Posterior vena cava (tissue), 2 donors: ENCODE measurements around the gene TM9SF4. TPM values are rescaled to one million over a fixed set of nuclear protein-coding genes. Genes with fewer than 3 reads are reported as not detected.
A peak's percentile ranks its signal among the peaks of the same experiment; 100 is the strongest.

Experiments used
- DNase-seq: peaks from one replicate; pipeline ENCODE4 v3.0.0-alpha.2; 2020; ENCODE audit warnings: low spot score
- intact Hi-C, 2 donors: fragments of 100-400 bp; cut with DNase I; formaldehyde crosslinking; loops; one replicate each; pipeline versions ENCODE4 v1.14.1 to v1.14.2; 2022 to 2023
- long read RNA-seq, 2 donors: library from polyadenylated mRNA; unstranded; transcript quantifications; one replicate each; pipeline ENCODE4 v2.0.0, GENCODE V29; 2020 to 2021
- total RNA-seq, 2 donors: library from RNA; stranded (reverse); fragmentation: NEBNext Ultra II Directional; extraction: Animal tissue kit (Norgen Biotek cat#: 25700); gene quantifications; one replicate each; pipeline ENCODE4 v1.2.1, GENCODE V29; 2021
- donor health status: DM: yes; HTN: yes; CAD: no.
- donor health status: DM: yes; HTN: yes; CAD: no.

Gene TM9SF4, protein sequence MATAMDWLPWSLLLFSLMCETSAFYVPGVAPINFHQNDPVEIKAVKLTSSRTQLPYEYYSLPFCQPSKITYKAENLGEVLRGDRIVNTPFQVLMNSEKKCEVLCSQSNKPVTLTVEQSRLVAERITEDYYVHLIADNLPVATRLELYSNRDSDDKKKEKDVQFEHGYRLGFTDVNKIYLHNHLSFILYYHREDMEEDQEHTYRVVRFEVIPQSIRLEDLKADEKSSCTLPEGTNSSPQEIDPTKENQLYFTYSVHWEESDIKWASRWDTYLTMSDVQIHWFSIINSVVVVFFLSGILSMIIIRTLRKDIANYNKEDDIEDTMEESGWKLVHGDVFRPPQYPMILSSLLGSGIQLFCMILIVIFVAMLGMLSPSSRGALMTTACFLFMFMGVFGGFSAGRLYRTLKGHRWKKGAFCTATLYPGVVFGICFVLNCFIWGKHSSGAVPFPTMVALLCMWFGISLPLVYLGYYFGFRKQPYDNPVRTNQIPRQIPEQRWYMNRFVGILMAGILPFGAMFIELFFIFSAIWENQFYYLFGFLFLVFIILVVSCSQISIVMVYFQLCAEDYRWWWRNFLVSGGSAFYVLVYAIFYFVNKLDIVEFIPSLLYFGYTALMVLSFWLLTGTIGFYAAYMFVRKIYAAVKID
- 10 to 100 TPM; 29.4 to 30.0 TPM for total RNA-seq
- long read RNA-seq, donor 1, transcript TM9SF4-202 (18 exons, 3,978 nt), result major isoform, 5 of 13 reads
- long read RNA-seq, donor 1, partial matches to known transcripts, result 1 of 13 reads
- long read RNA-seq, donor 1, other reads (novel, unspliced or antisense), result 7 of 13 reads
- long read RNA-seq, donor 2, transcript TM9SF4-202 (18 exons, 3,978 nt), result major isoform, 15 of 33 reads
- long read RNA-seq, donor 2, partial matches to known transcripts, result 2 of 33 reads
- long read RNA-seq, donor 2, other reads (novel, unspliced or antisense), result 16 of 33 reads

DNA sequence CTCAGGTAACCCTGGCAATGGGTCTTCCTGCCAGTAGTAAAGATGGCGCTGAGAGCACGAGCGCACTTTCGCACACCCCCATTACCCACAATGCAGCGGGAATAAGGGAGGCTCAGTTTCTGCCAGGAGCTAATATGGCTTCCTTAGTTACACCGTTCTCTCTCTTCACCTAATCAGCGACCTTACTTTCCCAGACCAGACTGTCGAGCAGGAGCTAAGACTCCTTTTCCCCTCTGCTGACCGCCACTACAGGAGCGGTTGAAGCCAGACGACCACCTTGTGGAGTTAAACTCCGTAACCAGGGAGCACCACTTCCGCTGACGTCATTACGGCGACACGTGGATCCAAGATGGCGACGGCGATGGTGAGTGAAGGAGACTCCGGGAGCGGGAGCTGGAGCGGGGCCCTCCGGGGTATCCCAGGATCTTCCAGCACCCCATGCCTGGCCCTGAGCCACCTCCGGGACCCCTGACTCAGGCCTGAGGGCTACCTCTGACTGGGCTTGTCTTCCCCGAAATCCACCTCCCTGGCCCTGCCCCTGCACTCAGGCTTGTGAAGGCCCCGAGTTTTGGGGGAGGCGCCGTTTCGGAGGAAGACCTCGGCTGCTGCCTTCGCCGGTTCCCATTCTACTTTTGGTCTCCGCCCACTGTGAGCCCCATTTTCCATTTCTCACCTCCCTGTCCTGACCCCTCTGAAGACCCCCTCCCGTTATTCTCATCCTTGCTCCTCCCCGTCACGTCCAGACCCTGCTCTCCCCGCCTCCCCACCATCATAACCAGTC is at the start of gene TM9SF4:
TSS of gene TM9SF4 (plus strand) at position 323 of the 781 bp plus-strand sequence. CDS start at position 350, 27 bp downstream.
- intact Hi-C loops, result no loop called here

DNA sequence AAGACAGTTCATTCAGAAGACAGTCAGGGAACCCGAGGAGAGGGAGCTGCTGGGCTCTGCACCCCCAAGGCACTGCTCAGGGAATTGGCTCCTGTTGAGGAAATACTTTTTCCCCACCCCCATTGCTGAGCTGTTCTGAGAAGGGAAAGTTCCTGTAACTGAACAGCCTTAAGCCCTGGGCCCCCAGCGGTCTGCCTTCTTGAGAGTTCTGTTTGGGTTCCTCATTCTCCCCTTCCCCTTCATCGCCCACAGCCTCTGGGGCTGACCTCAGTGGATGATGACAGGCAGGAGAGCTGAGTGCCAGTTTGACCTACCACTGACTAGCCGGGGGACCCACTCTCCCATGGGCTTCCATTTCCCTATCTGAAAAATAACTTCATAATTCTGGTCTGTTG is 46.7 kb upstream of the TM9SF4 start:
- DNase-seq, result peak; percentile 88
- intact Hi-C loops, result no loop called here

More for the DNA sequence above, at the start of gene TM9SF4:
- peak; percentile 96 for DNase-seq

DNA sequence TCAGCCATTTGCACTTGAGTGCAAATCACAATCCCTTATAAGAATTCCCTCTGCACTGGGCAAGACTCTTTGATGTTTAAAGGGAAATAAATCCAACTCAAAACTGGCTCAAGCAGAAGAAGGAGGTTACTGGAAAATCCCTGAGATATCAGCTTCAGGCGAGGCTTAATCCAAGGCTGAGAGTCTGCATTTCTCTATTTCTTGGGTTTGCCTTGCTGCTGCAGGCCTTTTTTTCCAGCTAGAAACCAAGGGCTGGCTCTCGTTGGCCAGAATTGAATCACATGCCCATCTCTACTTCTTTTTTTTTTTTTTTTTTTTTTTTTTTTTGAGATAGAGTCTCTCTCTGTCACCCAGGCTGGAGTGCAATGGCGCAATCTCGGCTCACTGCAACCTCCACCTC is 45.8 kb upstream of the TM9SF4 start:
- intact Hi-C loops, result no loop called here
- DNase-seq, result no peak

DNA sequence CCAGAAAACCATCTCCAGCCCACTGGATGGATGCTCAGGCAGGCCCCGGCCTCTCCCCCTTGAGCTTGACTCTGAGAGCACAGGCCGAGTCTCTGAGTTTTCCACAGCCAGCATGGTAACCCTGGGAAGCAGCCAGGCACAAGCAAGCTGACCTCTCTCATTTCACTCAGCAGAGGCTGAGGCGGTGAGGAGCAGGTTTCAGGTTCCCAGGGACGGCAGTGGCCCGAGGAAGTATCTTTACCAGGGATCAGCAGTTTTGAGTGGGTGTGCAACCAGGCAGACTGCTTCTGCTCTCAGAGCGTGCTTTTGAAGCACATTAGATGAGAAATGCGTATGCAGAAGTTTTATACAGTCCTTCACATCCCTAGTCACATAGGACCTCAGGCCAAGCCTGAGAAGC is 44.8 kb upstream of the TM9SF4 start:
- intact Hi-C loops, result no loop called here
- DNase-seq, result no peak

DNA sequence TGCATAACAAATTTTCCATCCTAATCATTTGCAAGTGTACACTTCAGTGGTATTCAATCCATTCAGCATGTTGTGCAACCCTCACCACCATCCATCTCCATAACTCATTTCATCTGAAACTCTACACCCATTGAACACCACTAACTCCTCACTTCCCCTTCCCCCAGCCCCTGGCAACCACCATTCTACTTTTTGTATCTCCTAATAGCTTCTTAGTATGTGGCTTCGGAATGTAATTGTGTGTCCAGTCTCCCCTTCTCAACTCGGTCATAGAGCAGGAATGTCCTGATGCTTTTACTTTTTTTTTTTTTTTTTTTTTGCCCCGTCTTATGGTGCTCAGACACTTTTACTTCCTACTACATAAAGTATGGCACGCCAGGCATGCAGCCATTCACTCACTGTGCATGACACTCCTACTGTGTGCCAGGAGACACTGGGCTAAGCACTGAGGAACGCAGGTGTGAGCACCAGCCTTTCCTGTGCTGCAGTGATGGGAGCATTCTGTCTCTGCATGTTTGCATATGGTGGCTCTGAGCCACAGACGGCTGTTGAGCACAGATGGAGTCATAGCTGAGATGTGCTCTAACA is 42.2 kb upstream of the TM9SF4 start:
- intact Hi-C loops, result no loop called here
- no peak for DNase-seq

DNA sequence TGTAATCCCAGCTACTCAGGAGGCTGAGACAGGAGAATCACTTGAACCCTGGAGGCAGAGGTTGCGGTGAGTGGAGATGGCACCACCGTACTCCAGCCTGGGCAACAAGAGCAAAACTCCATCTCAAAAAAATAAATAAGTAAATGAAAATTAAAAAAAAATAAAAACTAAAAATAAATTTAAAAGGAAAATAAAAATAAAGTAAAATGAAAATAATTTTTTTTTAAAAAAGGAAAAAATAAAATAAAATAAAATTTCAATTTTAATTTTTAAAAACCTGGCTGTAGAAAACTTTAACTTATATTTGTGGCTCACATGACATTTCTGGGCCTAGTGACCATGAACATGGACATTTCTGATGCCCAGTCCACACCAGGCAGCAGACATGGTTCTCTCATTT is 41.3 kb upstream of the TM9SF4 start:
- no peak for DNase-seq
- intact Hi-C loops, result no loop called here

DNA sequence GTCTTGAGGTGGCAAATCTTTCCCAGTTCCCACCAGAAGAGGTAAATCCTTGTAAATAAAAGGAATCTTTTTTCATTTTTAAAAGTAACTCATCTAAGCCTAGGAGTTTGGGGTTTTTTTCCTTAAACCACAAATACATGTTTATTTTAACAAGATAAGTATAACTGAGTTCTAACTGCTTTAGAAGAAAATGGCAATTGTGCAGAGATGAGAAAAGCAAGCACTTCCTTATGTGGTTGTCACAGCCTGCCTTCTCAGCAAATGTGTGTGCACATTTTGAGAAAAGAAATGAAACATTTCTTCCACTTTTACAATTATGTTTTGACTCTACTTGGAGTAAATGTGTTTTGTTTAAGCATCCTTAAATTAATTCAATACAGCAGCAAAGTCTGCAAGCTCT is 39.8 kb upstream of the TM9SF4 start:
- DNase-seq, result no peak
- intact Hi-C loops, result no loop called here

DNA sequence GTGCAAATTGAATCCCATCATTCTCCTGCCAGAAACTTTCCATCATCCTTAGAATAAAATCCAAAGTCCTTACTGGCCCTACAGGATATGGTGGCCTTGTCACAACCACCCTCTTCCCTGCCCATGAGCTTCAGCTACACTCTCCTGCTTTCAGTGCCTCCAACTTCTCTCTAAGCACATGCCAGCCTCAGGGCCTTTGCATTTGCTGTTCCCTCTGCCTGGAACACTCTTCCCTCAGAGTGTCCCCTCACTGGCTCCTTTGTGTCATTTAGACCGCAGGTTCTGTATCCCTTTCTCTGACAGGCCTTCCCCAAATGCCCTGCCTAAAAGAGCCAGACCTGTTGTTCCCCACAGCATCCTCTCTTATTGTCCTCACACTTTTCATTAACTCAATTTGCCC is 39.2 kb upstream of the TM9SF4 start:
- intact Hi-C loops, result no loop called here

DNA sequence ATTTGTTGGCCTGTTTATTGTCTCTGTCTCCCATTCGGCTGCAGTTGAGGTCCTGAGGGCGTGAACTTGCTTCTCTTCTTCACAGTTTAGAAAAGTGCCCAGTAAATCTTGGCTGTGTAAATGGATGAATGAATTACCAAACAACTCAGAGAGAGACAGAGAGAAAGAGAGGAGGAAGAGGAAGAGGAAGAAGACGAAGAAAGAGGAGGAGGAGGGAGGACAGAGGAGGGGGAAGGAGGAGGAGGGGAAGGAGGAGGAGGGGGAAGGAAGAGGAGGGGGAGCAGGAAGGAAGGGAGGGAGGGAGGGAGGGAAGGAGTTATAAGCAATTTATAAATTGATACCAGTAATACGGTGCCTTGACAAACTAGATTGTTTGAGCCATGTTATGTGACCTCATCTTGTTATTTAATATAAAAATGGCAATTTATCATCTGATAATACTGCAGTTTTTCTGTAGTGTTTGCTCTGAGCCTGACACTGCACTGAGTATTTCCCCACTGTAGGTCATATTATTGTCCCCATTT is 38.8 kb upstream of the TM9SF4 start:
- intact Hi-C loops, result no loop called here
- no peak for DNase-seq

More for the DNA sequence above, 39.2 kb upstream of the TM9SF4 start:
- DNase-seq, result no peak

DNA sequence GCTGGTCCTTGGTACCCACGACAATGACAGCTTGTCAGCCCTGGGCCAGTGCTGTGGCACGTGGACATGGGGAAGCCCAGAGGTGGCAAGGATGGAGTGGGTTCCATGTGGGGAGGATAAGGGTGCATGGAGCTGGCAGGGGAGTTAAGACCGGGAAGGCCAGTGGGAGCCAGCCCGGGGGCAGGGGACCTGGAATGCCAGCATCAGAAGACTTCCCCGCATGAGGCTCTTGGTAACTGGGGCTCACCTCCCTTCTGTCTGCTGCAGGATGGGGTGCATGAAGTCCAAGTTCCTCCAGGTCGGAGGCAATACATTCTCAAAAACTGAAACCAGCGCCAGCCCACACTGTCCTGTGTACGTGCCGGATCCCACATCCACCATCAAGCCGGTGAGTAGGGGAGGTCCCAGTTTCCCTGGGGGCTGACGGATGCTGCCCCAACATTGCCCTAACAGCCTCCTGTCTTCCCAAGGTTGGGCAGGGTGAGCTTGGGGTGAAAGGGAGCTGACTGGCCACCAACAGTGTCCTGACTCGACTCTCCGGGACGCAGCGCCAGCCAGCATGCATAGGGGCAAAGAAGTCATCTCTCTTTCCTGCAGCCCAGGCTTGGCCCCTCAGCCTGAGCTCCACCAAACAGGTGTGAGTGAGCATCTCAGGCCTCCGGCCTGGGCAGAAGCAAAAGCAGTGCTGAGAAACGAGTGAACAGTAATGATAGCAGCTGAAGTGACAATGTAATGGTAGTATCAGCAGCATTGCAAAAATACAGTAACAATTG is 37.9 kb upstream of the TM9SF4 start:
- no peak for DNase-seq

DNA sequence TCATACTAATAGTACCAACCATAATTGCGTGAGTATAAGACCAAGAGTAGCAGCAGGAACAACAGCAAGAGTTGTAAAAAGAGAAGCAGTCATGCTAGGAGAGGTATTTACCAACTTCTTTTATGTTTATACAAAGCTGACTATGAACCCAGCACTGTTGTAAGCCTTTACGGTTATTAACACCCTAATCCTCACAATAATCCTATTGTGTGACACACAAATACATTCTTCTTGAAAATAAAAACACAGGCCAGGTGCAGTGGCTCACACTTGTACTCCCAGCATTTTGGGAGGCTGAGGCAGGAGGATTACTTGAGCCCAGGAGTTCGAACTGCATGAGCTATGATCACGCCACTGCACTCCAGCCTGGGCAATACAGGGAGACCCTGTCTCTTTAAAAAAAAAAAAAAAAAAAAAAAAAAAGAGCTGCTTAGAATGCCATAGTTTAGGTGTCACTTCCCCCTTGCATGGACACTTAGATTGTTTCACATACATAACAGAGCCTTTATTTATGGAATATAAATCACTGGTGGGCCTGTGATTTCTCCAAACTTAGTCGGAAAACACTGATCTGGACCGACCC is 37.3 kb upstream of the TM9SF4 start:
- no peak for DNase-seq
- intact Hi-C loops, result no loop called here

More for the DNA sequence above, 37.9 kb upstream of the TM9SF4 start:
- intact Hi-C loops, result no loop called here

DNA sequence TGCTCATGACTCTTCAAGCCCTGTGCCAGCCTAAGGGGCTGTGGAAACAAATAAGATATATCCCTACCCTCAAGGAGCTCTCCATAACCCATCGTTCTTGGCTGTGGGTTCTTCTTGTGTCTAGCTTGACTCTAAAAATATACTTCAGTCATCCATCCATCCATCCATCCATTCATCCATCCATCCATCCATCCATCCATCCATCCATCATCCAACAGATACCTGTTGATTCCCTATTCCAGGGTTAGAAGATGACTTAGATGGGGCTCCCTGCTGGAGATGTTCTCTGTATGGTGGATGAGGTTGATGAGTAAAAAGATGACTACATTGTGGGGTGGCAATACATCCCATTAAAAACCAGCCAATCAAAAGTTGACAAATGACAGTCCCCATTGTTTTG is 34.0 kb upstream of the TM9SF4 start:
- intact Hi-C loops, result no loop called here
- DNase-seq, result no peak

DNA sequence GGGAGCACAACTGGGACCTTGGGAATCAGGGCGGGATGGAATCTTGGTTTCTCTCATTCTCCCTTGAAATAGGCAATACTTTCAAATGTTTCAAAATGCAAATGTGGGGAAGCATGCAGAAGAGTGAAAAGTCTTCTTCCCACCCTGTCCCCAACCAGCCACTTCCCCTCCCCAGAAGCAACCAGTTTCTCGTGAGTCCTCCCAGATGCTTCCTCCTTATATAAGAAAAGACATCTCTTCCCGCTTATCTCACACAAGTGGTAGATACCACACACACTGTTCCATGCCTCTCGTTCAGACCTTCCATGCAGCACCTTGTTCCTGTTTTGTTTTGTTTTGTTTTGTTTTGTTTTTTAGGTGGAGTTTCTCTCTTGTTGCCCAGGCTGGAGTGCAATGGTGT is 32.3 kb upstream of the TM9SF4 start:
- intact Hi-C loops, result no loop called here
- no peak for DNase-seq

DNA sequence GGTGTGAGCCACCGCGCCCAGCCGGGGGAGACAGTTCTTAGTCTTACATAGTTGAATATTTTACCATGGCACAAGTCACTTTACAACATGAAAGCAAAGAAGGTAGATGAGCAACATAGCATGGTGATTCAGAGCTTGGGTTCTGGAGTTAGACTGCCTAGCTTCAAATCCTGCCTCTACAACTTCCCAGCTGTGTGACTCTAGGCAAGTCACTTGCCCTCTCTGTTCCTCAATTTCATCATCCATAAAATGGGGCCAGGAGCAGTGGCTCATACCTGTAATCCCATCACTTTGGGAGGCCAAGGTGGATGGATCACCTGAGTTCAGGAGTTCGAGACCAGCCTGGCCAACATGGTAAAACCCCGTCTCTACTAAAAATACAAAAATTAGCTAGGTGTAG is 31.2 kb upstream of the TM9SF4 start:
- no peak for DNase-seq
- intact Hi-C loops, result no loop called here

DNA sequence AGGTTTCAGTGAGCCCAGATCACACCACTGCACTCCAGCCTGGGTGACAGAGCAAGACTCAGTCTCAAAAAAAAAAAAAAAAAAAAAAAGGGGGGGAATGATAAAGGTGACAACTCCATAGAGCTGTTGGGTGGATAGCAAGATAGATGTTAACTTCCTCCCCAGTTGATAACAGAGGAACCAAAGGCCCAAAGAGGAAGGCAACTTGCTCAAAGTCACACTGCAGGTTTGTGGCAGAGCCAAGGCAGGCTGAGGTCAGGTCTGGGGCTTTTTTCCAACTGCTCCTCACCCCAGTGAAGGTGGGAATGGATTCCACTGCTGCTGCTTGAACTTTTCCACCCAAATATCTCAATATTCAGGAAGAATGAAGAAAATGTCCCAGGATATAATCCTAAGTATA is 30.7 kb upstream of the TM9SF4 start:
- intact Hi-C loops, result no loop called here
- DNase-seq, result no peak

DNA sequence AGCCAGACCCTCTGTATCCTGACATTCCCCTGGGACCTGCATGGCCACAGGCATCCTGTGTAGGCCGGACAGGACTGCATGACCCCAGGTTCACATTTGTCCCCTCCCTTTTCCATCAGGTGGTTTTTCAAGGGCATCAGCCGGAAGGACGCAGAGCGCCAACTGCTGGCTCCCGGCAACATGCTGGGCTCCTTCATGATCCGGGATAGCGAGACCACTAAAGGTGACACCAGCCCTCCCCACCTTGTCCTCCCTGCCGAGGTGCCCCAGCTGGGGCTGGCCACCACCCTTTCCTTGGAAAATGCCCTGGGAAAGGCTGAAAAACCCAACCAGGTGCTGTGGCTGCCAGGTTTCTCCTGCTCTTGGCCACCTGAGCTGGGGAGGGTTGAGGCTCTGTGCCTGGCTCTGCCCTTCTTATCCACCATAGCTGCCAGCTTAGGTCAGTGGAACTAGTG is 29.8 kb upstream of the TM9SF4 start:
- DNase-seq, result peak; percentile 30
- intact Hi-C loops, result no loop called here

DNA sequence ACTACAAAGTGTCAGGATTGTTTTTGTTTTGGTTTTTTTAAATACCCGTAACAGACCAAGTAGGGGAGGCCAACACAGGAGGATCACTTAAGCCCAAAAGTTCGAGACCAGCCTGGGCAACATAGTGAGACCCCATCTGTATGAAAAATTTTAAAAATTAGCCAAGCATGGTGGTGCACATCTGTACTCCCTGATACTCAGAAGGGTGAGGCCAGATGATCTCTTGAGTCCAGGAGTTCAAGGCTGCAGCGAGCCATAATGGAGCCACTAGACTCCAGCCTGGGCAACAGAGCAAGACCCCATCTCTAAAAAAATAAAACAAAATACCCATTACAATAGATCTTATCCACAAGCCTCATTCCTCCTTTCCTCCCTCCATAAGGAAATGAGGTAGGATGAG is 28.7 kb upstream of the TM9SF4 start:
- intact Hi-C loops, result no loop called here
- no peak for DNase-seq

DNA sequence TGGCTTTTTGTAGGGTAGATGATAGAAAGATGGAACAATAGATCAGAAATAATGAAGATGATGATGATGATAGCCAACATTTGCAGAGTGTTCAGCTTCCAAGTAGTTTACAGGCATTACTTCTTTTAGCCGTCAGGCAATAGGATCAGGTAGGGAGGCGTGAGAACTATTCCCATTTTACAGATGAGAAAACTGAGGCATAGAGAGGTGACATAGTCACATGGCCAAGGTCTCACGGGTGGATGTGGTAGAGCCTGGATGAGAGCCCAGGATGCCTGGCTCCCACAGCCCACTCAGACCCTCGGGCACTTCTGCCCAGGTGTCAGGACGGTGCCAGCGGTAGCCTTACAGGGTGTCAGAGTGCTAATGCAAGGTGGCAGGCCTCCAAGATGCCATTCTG is 26.0 kb upstream of the TM9SF4 start:
- no peak for DNase-seq
- intact Hi-C loops, result no loop called here
